Endothelial cell of umbilical vein (primary cell): Measurements from ENCODE around the gene ANKRD13B. TPM values are rescaled to one million over a fixed set of nuclear protein-coding genes. Genes with fewer than 3 reads are reported as not detected.

ENCODE experiments used
- BruUV-seq: library from RNA; stranded (reverse); fragments of 400-500 nt; replicated peaks from 2 replicates; lab custom pipeline; 2021; lab: Mats Ljungman, UMichigan
- CTCF ChIA-PET: fragments of 300-600, 350-600 bp; sonication (Branson Sonifier 250); formaldehyde crosslinking; loops from one replicate; lab custom pipeline; 2021; ENCODE audit warnings: antibody characterized with exemption, inconsistent platforms; lab: Charles Lee
- POLR2A ChIA-PET: fragments of 300-600, 350-600 bp; sonication (Branson Sonifier 250); formaldehyde crosslinking; loops from one replicate; lab custom pipeline; 2021; ENCODE audit warnings: antibody characterized with exemption, inconsistent platforms; lab: Charles Lee
- DNase-seq: peaks from one replicate; pipeline ENCODE4 v3.0.0-alpha.2; 2011; ENCODE audit warnings: low read depth, low spot score
- FAIRE-seq: peaks from 2 replicates; lab custom pipeline; 2011; peaks lifted over from hg19 to GRCh38; lab: Jason Lieb, UNC
- H2AFZ ChIP-seq: 2 replicates; pipeline ENCODE4 v1.6.0; 2012; ENCODE audit warnings: low read depth, low read length, control low read depth, inconsistent platforms
- H3K27ac ChIP-seq: 2 replicates; pipeline ENCODE4 v1.5.1; 2011; ENCODE audit warnings: low read depth, mild to moderate bottlenecking, control low read depth, low read length, moderate library complexity; ENCODE audit not compliant: insufficient read depth
- H3K27me3 ChIP-seq, 2 experiments: 2 replicates each; pipeline versions ENCODE4 v1.6.0 to v1.6.1; 2011; ENCODE audit warnings: low read length in 2 of 2, mixed read lengths in 1 of 2; ENCODE audit not compliant: control insufficient read depth in 2 of 2, insufficient read depth in 2 of 2
- H3K36me3 ChIP-seq, 2 experiments: 2 replicates in 1 of 2; 3 replicates in 1 of 2; pipeline ENCODE4 v1.5.1; 2011; ENCODE audit warnings: low read length in 2 of 2, mild to moderate bottlenecking in 1 of 2, moderate library complexity in 1 of 2; ENCODE audit not compliant: control insufficient read depth in 2 of 2, insufficient read depth in 2 of 2; ENCODE audit errors: extremely low read depth in 1 of 2
- H3K4me1 ChIP-seq: 3 replicates; pipeline ENCODE4 v1.5.1; 2011; ENCODE audit warnings: mild to moderate bottlenecking, low read length; ENCODE audit not compliant: control insufficient read depth, insufficient read depth; ENCODE audit errors: extremely low read depth
- H3K4me2 ChIP-seq: 2 replicates; pipeline ENCODE4 v1.6.1; 2011; ENCODE audit warnings: low read length, control low read depth, mixed read lengths; ENCODE audit not compliant: insufficient read depth
- H3K4me3 ChIP-seq, 3 experiments: fragments of 200-600 bp in 1 of 3; sonication (generic), shearing (Covaris generic) in 1 of 3; replicated peaks in 1 of 3; 2 replicates each; pipeline ENCODE4 v1.5.1; 2011 to 2016; ENCODE audit warnings: control low read depth in 3 of 3, low read length in 3 of 3, mild to moderate bottlenecking in 2 of 3, inconsistent platforms in 1 of 3, low read depth in 1 of 3, moderate library complexity in 1 of 3; ENCODE audit not compliant: insufficient read depth in 1 of 3
- H3K79me2 ChIP-seq: 2 replicates; pipeline ENCODE4 v1.6.0; 2012; ENCODE audit warnings: low read length, inconsistent platforms; ENCODE audit not compliant: control insufficient read depth, insufficient read depth
- H3K9ac ChIP-seq: replicated peaks from 2 replicates; pipeline ENCODE3; 2011; ENCODE audit warnings: low read length, control low read depth; ENCODE audit not compliant: insufficient read depth; ENCODE audit errors: extremely low read depth
- H3K9me1 ChIP-seq: replicated peaks from 3 replicates; pipeline ENCODE4 v1.6.0; 2011; ENCODE audit warnings: mild to moderate bottlenecking, low read length; ENCODE audit not compliant: control insufficient read depth, insufficient read depth; ENCODE audit errors: extremely low read depth
- H3K9me3 ChIP-seq: replicated peaks from 2 replicates; pipeline ENCODE4 v1.5.1; 2012; ENCODE audit warnings: low read length, inconsistent platforms; ENCODE audit not compliant: control insufficient read depth, insufficient read depth
- H4K20me1 ChIP-seq: replicated peaks from 2 replicates; pipeline ENCODE3; 2011; ENCODE audit warnings: mild to moderate bottlenecking, low read length; ENCODE audit not compliant: control insufficient read depth, insufficient read depth; ENCODE audit errors: extremely low read depth
- CTCF ChIP-seq, 2 donors: IDR thresholded peaks; 1 replicate in 1 of 2; 2 replicates in 1 of 2; pipeline ENCODE4 v1.5.1; 2011; ENCODE audit warnings: low read length in 2 of 2, mild to moderate bottlenecking in 2 of 2, moderate library complexity in 2 of 2, control low read depth in 1 of 2, inconsistent platforms in 1 of 2, low read depth in 1 of 2; ENCODE audit not compliant: insufficient read depth in 1 of 2; ENCODE audit errors: extremely low read depth in 1 of 2
- EZH2 ChIP-seq: IDR thresholded peaks from 2 replicates; pipeline ENCODE4 v1.6.1; 2012; ENCODE audit warnings: borderline replicate concordance, low read depth, mild to moderate bottlenecking, moderate library complexity, low read length, inconsistent platforms; ENCODE audit not compliant: severe bottlenecking
- FOS ChIP-seq: IDR thresholded peaks from 2 replicates; pipeline ENCODE4 v1.6.1; 2011; ENCODE audit warnings: mild to moderate bottlenecking, low read length, moderate library complexity, borderline replicate concordance; ENCODE audit not compliant: insufficient read depth
- GATA2 ChIP-seq: IDR thresholded peaks from 2 replicates; pipeline ENCODE4 v1.7.0; 2011; ENCODE audit warnings: low read depth, mild to moderate bottlenecking, moderate library complexity, mixed read lengths, low read length; ENCODE audit not compliant: insufficient read length, insufficient read depth
- JUN ChIP-seq: IDR thresholded peaks from 2 replicates; pipeline ENCODE4 v1.6.1; 2011; ENCODE audit warnings: borderline replicate concordance, low read depth; ENCODE audit not compliant: insufficient read length, insufficient read depth
- MAX ChIP-seq: IDR thresholded peaks from 2 replicates; pipeline ENCODE4 v1.6.1; 2011; ENCODE audit not compliant: insufficient read depth, insufficient read length
- MYC ChIP-seq: IDR thresholded peaks from one replicate; pipeline ENCODE4 v1.6.1; 2011; ENCODE audit warnings: mild to moderate bottlenecking, low read depth, low read length
- POLR2A ChIP-seq: IDR thresholded peaks from 2 replicates; pipeline ENCODE4 v1.6.1; 2012; ENCODE audit warnings: low read depth, mild to moderate bottlenecking, control low read depth, low read length
- POLR2AphosphoS5 ChIP-seq: IDR thresholded peaks from 2 replicates; pipeline ENCODE4 v1.6.1; 2012; ENCODE audit warnings: low read depth, mild to moderate bottlenecking, control low read depth, low read length, moderate library complexity; ENCODE audit not compliant: insufficient read depth
- dilution Hi-C: fragments of 300-500 bp; cut with MboI; formaldehyde crosslinking; loops from one replicate; pipeline ENCODE4 v1.15.0; 2019; ENCODE audit warnings: low sequenced_read_pairs; ENCODE audit not compliant: extremely low pct_ligation_motif_present
- intact Hi-C: fragments of 100-400 bp; cut with micrococcal nuclease; formaldehyde crosslinking; loops from one replicate; pipeline ENCODE4 v1.10.0; 2022
- polyA plus RNA-seq, 4 experiments: library from polyadenylated mRNA; depleted of rRNA in 3 of 4; stranded (reverse) in 3 of 4; unstranded in 1 of 4; fragments of >200 nt; gene quantifications; 2 replicates each; pipeline versions ENCODE4 v1.2.1 to v1.2.3, GENCODE V29; 2011 to 2012; ENCODE audit warnings: missing spikeins in 1 of 4
- total RNA-seq: library from RNA; stranded (reverse); gene quantifications from 2 replicates; pipeline ENCODE4 v1.2.3, GENCODE V29; 2021

The ANKRD13B gene
- total and polyA plus RNA-seq, 2 donors (not counting 3 experiments of a cell fraction or from before 2014, with no cell fraction given), result 21.1 to 23.2 TPM

GRCh38 chr17:29608986-29609385 lies 16.1 kb downstream of the ANKRD13B start:
- intact Hi-C loops, result no loop called here
- FAIRE-seq (no peak), DNase-seq (no peak)
- Histone ChIP-seq H2AFZ (no peak overlapping the region), H3K4me1 (peaks cover 9% of the 10 kb centered on the region), H3K9ac (no peak overlapping the region), H3K27ac (no peak overlapping the region), H3K4me3 (no peak overlapping the region), H4K20me1 (no peaks in the 10 kb centered on the region), H3K9me3 (no peaks in the 10 kb centered on the region), H3K79me2 (no peaks in the 10 kb centered on the region), H3K27me3 (no peaks in the 10 kb centered on the region), H3K4me2 (no peak overlapping the region), H3K9me1 (no peaks in the 10 kb centered on the region), H3K36me3 (peaks cover 0 to 4% of the 10 kb centered on the region in 2 experiments)
- TF ChIP-seq JUN (no peak), MYC (no peak), CTCF (IDR thresholded peaks at IDR 0.05; ENCODE audit: extremely low read depth in 1 of 2, insufficient read depth in 1 of 2, low read depth in 1 of 2, low read length in 2 of 2) (no peak), EZH2 (no peak), POLR2A (no peak), MAX (no peak)
- no TSS peak for BruUV-seq
- CTCF ChIA-PET, result interaction anchor here (2.9 kb wide), 1 partner anchor 8 kb away, joined by 15 read pairs; no protein-coding TSS in a partner anchor
- POLR2A ChIA-PET, result no interaction called here
- dilution Hi-C loops, result no loop called here

GRCh38 chr17:29610395-29610794 lies 17.5 kb downstream of the ANKRD13B start:
- no peak overlapping the region for H3K4me3 ChIP-seq
- no peak overlapping the region for H3K27ac ChIP-seq
- no peaks in the 10 kb centered on the region for H3K27me3 ChIP-seq
- H3K36me3 ChIP-seq, result peaks cover 0 to 4% of the 10 kb centered on the region in 2 experiments
- CTCF ChIA-PET, result interaction anchor here (0.7 kb wide), 1 partner anchor 18 kb away, joined by 3 read pairs; the partner anchor contains the start of gene ANKRD13B
- no peaks in the 10 kb centered on the region for H3K9me3 ChIP-seq
- H3K9ac ChIP-seq, result no peak overlapping the region
- BruUV-seq, result no TSS peak
- H3K79me2 ChIP-seq, result no peaks in the 10 kb centered on the region
- TF ChIP-seq POLR2A, result no peak
- no peak for TF ChIP-seq GATA2
- no peak for TF ChIP-seq EZH2
- TF ChIP-seq CTCF (IDR thresholded peaks at IDR 0.05; ENCODE audit: extremely low read depth in 1 of 2, insufficient read depth in 1 of 2, low read depth in 1 of 2, low read length in 2 of 2), result no peak
- no peak for TF ChIP-seq JUN
- TF ChIP-seq MYC, result no peak
- TF ChIP-seq FOS, result no peak
- TF ChIP-seq MAX, result no peak
- TF ChIP-seq POLR2AphosphoS5, result no peak
- no peaks in the 10 kb centered on the region for H3K9me1 ChIP-seq
- H4K20me1 ChIP-seq, result no peaks in the 10 kb centered on the region
- FAIRE-seq, result no peak
- H3K4me1 ChIP-seq, result peaks cover 10% of the 10 kb centered on the region
- no peak overlapping the region for H2AFZ ChIP-seq
- H3K4me2 ChIP-seq, result no peak overlapping the region
- no peak for DNase-seq
- POLR2A ChIA-PET, result no interaction called here
- intact Hi-C loops (no loop called here), dilution Hi-C loops (no loop called here)
